Astrocyte (in vitro differentiated cells and primary cell): ENCODE data around the gene PPP2R2D. TPM values are rescaled to one million over a fixed set of nuclear protein-coding genes. Genes with fewer than 3 reads are reported as not detected.

Experiments used
- DNase-seq: peaks from one replicate; pipeline ENCODE4 v3.0.0-alpha.2; 2010; ENCODE audit warnings: low read depth
- FAIRE-seq: peaks from 2 replicates; lab custom pipeline; 2011; peaks lifted over from hg19 to GRCh38; lab: Jason Lieb, UNC
- H2AFZ ChIP-seq: 2 replicates; pipeline ENCODE4 v1.6.0; 2012; ENCODE audit warnings: low read depth, low read length, inconsistent platforms
- H3K27ac ChIP-seq: 2 replicates; pipeline ENCODE4 v1.5.1; 2011; ENCODE audit warnings: low read depth, low read length, inconsistent platforms
- H3K27me3 ChIP-seq: 2 replicates; pipeline ENCODE4 v1.6.0; 2011; ENCODE audit warnings: low read length, inconsistent platforms; ENCODE audit not compliant: insufficient read depth
- H3K36me3 ChIP-seq: 2 replicates; pipeline ENCODE4 v1.5.1; 2011; ENCODE audit warnings: low read length, inconsistent platforms; ENCODE audit not compliant: insufficient read depth
- H3K4me1 ChIP-seq: 2 replicates; pipeline ENCODE4 v1.5.1; 2011; ENCODE audit warnings: low read length, inconsistent platforms; ENCODE audit not compliant: insufficient read depth
- H3K4me2 ChIP-seq: 2 replicates; pipeline ENCODE4 v1.6.0; 2012; ENCODE audit warnings: low read length, inconsistent platforms
- H3K4me3 ChIP-seq: 2 replicates; pipeline ENCODE4 v1.5.1; 2011; ENCODE audit warnings: low read depth, mild to moderate bottlenecking, low read length, inconsistent platforms; ENCODE audit not compliant: insufficient read depth
- H3K79me2 ChIP-seq: 2 replicates; pipeline ENCODE4 v1.6.0; 2012; ENCODE audit warnings: mild to moderate bottlenecking, low read length, inconsistent platforms; ENCODE audit not compliant: insufficient read depth
- H3K9ac ChIP-seq: 2 replicates; pipeline ENCODE4 v1.6.0; 2012; ENCODE audit warnings: mild to moderate bottlenecking, low read length, inconsistent platforms
- H3K9me3 ChIP-seq: 2 replicates; pipeline ENCODE4 v1.5.1; 2012; ENCODE audit warnings: low read depth, mild to moderate bottlenecking, low read length, inconsistent platforms; ENCODE audit not compliant: insufficient read depth
- H4K20me1 ChIP-seq: 2 replicates; pipeline ENCODE4 v1.6.0; 2012; ENCODE audit warnings: low read length, inconsistent platforms; ENCODE audit not compliant: insufficient read depth
- H3K27ac Mint-ChIP-seq: one replicate; pipeline ENCODE4 v1.8.0; 2021; ENCODE audit warnings: mild to moderate bottlenecking, mixed read lengths; ENCODE audit not compliant: unreplicated experiment
- H3K27me3 Mint-ChIP-seq: one replicate; pipeline ENCODE4 v1.8.0; 2021; ENCODE audit warnings: low read depth, mixed read lengths; ENCODE audit not compliant: unreplicated experiment
- H3K36me3 Mint-ChIP-seq: one replicate; pipeline ENCODE4 v1.8.0; 2021; ENCODE audit warnings: low read depth, mixed read lengths; ENCODE audit not compliant: unreplicated experiment
- H3K4me1 Mint-ChIP-seq: one replicate; pipeline ENCODE4 v1.8.0; 2021; ENCODE audit warnings: low read depth, mixed read lengths; ENCODE audit not compliant: unreplicated experiment
- H3K4me3 Mint-ChIP-seq: one replicate; pipeline ENCODE4 v1.8.0; 2021; ENCODE audit warnings: mild to moderate bottlenecking, moderate library complexity, mixed read lengths; ENCODE audit not compliant: unreplicated experiment
- H3K9me3 Mint-ChIP-seq: one replicate; pipeline ENCODE4 v1.8.0; 2021; ENCODE audit warnings: mild to moderate bottlenecking, mixed read lengths; ENCODE audit not compliant: unreplicated experiment
- CTCF ChIP-seq: IDR thresholded peaks from 2 replicates; pipeline ENCODE4 v1.5.1; 2011; ENCODE audit warnings: low read depth, mild to moderate bottlenecking, inconsistent platforms, low read length, moderate library complexity; ENCODE audit not compliant: insufficient read depth
- EZH2 ChIP-seq: IDR thresholded peaks from 2 replicates; pipeline ENCODE4 v1.6.1; 2012; ENCODE audit warnings: mild to moderate bottlenecking, low read length, inconsistent platforms; ENCODE audit not compliant: insufficient read depth
- total RNA-seq: library from RNA; stranded (reverse); gene quantifications from 2 replicates; pipeline ENCODE4 v1.2.1, GENCODE V29; 2021

Gene PPP2R2D
- total RNA-seq, 1 donor from 2014 or later, result 32.5 TPM

- Mint-ChIP-seq H3K9me3 (no peaks in the 10 kb centered on the region), H3K27ac (no peak overlapping the region), H3K4me1 (no peaks in the 10 kb centered on the region), H3K36me3 (peaks cover 3% of the 10 kb centered on the region), H3K4me3 (no peak overlapping the region), H3K27me3 (peaks cover 18% of the 10 kb centered on the region)
- FAIRE-seq (no peak), DNase-seq (no peak)
- H3K4me1 ChIP-seq, result no peaks in the 10 kb centered on the region
- no peak overlapping the region for H2AFZ ChIP-seq
- H4K20me1 ChIP-seq, result no peaks in the 10 kb centered on the region
- H3K79me2 ChIP-seq, result no peaks in the 10 kb centered on the region
- H3K36me3 ChIP-seq, result no peaks in the 10 kb centered on the region
- H3K9me3 ChIP-seq, result no peaks in the 10 kb centered on the region
- TF ChIP-seq CTCF (no peak), EZH2 (no peak)
- no peak overlapping the region for H3K4me2 ChIP-seq
- no peak overlapping the region for H3K9ac ChIP-seq
- H3K4me3 ChIP-seq, result no peak overlapping the region
- H3K27me3 ChIP-seq, result peaks cover 4% of the 10 kb centered on the region
- H3K27ac ChIP-seq, result no peak overlapping the region
Observed at GRCh38 chr10:131991726-131992125, 90.9 kb downstream of the PPP2R2D start.

GRCh38 chr10:131993275-131993674 is 92.5 kb downstream of the PPP2R2D start:
- no peak overlapping the region for H3K4me2 ChIP-seq
- Mint-ChIP-seq H3K27ac (no peak overlapping the region), H3K4me3 (no peak overlapping the region), H3K4me1 (peaks cover 8% of the 10 kb centered on the region), H3K36me3 (no peaks in the 10 kb centered on the region), H3K9me3 (no peaks in the 10 kb centered on the region), H3K27me3 (peaks cover 18% of the 10 kb centered on the region)
- H3K4me3 ChIP-seq, result no peak overlapping the region
- no peaks in the 10 kb centered on the region for H3K4me1 ChIP-seq
- peaks cover 4% of the 10 kb centered on the region for H3K27me3 ChIP-seq
- no peaks in the 10 kb centered on the region for H3K36me3 ChIP-seq
- no peak for FAIRE-seq
- no peaks in the 10 kb centered on the region for H3K9me3 ChIP-seq
- no peak overlapping the region for H3K9ac ChIP-seq
- TF ChIP-seq EZH2 (no peak), CTCF (no peak)
- H3K27ac ChIP-seq, result no peak overlapping the region
- no peaks in the 10 kb centered on the region for H3K79me2 ChIP-seq
- H4K20me1 ChIP-seq, result no peaks in the 10 kb centered on the region
- no peak for DNase-seq
- no peak overlapping the region for H2AFZ ChIP-seq

GRCh38 chr10:131994435-131994834 is 93.6 kb downstream of the PPP2R2D start:
- DNase-seq (no peak), FAIRE-seq (no peak)
- Histone ChIP-seq H2AFZ (no peak overlapping the region), H3K4me3 (no peak overlapping the region), H4K20me1 (no peaks in the 10 kb centered on the region), H3K27ac (no peak overlapping the region), H3K36me3 (no peaks in the 10 kb centered on the region), H3K9me3 (no peaks in the 10 kb centered on the region), H3K4me2 (no peak overlapping the region), H3K4me1 (no peaks in the 10 kb centered on the region), H3K79me2 (no peaks in the 10 kb centered on the region), H3K9ac (no peak overlapping the region), H3K27me3 (peaks cover 4% of the 10 kb centered on the region)
- TF ChIP-seq EZH2 (no peak), CTCF (no peak)
- Mint-ChIP-seq H3K27me3 (peaks cover 20% of the 10 kb centered on the region), H3K36me3 (no peaks in the 10 kb centered on the region), H3K4me1 (peaks cover 8% of the 10 kb centered on the region), H3K27ac (no peak overlapping the region), H3K4me3 (no peak overlapping the region), H3K9me3 (no peaks in the 10 kb centered on the region)
